GM12874 (cell line): Measurements from ENCODE around the gene TSC22D3.
A peak's percentile ranks its signal among the peaks of the same experiment; 100 is the strongest.

Experiments
- TF ChIP-seq, protein P1 (sequence below): IDR thresholded peaks from 2 replicates; pipeline ENCODE4 v1.5.1; 2011; ENCODE audit warnings: low read depth, mild to moderate bottlenecking, control low read depth, low read length, moderate library complexity; ENCODE audit not compliant: insufficient read depth

The TSC22D3 gene

DNA sequence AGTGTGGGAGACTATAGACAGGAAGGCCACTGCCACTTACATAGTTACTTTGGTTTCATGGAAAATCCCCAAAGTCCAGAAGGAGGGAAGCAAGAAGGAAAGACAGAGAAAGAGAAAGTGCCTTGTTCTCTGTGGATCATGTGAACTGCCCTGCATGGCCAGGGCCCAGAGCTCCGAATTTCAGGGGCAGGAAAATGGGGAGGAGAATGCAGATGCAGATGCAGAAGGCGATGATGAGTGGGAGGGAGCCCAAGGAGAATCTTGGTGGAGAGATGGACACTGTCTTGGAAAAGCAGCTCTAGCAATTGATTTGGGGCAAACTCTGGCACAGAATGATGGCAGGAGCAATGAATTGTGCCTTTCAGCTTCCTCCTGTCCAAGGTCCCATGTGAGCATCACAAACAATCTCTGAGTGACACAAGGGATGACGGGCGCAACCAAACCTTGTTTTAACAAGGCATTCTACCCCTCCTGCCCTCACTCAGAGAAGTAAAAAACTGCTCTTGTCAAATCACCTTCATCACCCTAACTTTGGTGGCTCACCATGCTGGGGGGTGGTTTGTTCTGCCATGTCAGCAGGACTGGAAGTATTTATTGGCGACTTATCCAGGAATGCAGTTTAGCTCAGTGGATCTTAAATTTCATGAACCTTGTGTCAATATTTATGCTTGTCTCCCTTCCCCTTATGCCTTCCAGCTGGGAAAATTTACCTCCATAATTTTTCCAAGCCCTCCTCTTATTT is 53.5 kb downstream of the TSC22D3 start:
- TF ChIP-seq, protein P1, sequence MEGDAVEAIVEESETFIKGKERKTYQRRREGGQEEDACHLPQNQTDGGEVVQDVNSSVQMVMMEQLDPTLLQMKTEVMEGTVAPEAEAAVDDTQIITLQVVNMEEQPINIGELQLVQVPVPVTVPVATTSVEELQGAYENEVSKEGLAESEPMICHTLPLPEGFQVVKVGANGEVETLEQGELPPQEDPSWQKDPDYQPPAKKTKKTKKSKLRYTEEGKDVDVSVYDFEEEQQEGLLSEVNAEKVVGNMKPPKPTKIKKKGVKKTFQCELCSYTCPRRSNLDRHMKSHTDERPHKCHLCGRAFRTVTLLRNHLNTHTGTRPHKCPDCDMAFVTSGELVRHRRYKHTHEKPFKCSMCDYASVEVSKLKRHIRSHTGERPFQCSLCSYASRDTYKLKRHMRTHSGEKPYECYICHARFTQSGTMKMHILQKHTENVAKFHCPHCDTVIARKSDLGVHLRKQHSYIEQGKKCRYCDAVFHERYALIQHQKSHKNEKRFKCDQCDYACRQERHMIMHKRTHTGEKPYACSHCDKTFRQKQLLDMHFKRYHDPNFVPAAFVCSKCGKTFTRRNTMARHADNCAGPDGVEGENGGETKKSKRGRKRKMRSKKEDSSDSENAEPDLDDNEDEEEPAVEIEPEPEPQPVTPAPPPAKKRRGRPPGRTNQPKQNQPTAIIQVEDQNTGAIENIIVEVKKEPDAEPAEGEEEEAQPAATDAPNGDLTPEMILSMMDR = no peak

DNA sequence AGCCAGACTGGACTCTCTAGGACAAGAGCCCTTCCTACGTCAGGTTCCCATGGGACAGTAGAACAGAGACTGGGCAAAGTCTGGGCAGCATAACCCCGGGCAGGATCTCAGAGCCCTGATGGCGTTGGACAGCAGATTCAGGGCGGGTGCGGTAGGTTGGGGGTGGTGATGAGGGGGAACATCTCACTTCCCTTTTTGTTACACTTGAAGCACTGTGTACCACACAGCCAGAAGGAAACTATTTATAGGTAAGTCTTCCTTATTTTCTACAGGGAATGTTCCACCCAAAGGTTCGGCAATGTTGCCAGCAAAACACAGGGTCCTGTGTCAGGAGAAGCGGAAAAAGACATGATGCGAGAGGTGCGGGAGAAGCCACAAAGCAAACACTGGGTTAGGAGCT is 54.3 kb downstream of the TSC22D3 start:
- TF ChIP-seq, protein P1 = no peak

- TF ChIP-seq, protein P1 = peak; percentile 53
These were observed 57.4 kb downstream of the TSC22D3 start for GRCh38 chrX:107718156-107718621.

- TF ChIP-seq, protein P1 = no peak
These were observed 58.5 kb downstream of the TSC22D3 start for GRCh38 chrX:107716816-107717700.

DNA sequence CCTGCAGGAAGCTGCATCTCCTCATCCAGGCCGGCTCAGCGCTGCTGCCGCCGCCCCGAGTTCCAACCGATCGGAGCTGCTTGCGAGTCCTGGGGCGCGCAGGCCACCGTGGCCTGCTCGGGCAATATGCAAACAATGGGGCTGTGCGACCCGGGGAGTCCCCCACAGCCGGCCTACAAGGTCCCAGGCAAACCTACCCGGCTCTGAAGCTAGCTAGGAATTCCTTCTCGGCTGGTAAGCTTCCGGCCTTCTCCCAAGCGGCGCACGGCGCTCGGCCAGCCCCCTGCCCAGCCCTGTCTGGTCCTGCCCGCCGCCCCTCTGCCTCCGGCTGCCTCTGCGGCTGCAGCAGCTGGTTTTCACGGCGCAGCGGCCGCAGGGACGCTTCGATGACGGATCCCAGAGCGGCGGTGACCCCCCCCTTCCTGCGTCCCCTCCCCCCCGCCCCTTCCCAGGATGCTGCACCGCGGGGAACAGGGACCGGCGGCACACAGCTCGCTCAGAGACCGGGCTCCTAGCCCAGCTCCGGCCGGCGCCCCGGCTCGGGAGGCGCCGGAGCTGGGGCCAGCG is 59.4 kb downstream of the TSC22D3 start:
- TF ChIP-seq, protein P1 = no peak

GRCh38 chrX:107715331-107716117 is 60.1 kb downstream of the TSC22D3 start:
- TF ChIP-seq, protein P1 = no peak
